Activated naive CD4-positive, alpha-beta T cell (primary cell): ENCODE measurements around the gene NPW.
A peak's percentile ranks its signal among the peaks of the same experiment; 100 is the strongest.
"Not testable (repeated sequence)": the region's sequence is repeated elsewhere in the genome, so short reads cannot be mapped to it uniquely, and the experiment has no call there.

Source experiments
- DNase-seq, 4 experiments: peaks; one replicate each; lab custom pipeline; 2025; lab: John Stamatoyannopoulos, UW

The NPW gene

DNA sequence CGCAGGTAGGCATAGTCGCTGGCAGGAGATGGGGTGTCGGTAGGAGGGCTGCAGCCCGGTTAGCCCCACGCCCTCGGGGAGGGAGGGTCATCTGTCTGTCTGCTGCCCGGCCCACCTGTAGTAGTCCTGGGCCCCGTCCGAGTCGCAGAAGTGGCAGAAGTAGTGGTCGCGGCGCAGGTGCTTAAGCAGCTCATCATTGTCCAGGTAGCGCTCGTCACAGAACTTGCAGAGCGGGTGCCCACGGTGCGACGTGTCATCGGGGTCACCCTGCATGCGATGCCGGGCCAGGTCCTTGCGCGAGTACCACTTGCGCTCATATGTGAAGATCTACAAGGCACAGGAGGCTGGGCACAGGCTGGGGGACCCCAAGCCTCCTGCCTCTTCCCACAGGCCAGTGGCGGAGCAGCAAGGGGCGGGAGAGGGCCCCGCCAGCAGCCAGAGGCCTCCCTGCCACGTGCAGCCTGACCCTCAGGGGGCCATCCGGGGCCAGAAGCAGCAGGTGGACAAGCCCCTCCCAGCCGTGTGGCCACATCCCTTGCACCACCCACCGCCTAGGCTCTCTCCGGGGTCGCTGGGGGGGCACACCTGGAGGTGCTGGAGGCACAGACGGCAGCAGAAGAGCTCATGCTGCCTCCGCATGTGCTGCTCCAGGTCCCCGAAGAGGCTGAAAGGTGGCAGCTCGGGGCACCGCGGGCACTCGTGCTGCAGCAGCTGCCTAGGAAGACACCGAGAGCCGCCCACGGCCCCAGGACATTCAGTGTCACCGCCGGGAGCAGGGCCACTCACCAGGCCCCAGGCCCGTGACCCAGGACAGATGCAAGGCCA is 17.0 kb upstream of the NPW start:
- no peak for DNase-seq

DNA sequence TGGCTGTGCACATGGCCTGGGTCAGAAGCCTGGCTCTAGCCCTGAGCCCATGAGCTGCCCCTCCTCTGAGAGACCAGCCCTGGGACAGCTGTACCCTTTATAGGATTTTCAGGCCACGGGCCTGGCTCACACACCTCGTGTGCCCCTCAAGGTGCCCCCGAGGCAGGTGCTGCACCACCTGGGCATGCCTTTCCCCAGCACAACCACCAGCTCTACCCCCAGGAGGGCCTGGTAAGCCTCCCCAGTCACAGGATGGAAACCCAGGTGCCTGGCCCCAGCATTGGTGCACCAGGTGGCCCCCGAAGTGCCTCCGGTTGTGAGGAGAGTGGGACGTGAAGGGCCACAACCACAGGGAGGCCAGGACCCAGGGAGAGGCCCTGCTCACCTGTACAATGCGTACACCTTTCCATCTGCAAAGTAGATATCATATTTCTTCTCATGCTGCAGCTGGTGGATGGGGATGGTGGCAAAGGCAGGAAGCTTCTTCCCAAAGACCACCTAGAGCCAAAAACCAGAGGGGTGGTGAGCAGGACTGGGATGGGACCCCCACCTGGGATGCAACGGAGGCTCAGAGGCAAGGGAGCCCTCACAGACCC is 16.3 kb upstream of the NPW start:
- DNase-seq = no peak

DNA sequence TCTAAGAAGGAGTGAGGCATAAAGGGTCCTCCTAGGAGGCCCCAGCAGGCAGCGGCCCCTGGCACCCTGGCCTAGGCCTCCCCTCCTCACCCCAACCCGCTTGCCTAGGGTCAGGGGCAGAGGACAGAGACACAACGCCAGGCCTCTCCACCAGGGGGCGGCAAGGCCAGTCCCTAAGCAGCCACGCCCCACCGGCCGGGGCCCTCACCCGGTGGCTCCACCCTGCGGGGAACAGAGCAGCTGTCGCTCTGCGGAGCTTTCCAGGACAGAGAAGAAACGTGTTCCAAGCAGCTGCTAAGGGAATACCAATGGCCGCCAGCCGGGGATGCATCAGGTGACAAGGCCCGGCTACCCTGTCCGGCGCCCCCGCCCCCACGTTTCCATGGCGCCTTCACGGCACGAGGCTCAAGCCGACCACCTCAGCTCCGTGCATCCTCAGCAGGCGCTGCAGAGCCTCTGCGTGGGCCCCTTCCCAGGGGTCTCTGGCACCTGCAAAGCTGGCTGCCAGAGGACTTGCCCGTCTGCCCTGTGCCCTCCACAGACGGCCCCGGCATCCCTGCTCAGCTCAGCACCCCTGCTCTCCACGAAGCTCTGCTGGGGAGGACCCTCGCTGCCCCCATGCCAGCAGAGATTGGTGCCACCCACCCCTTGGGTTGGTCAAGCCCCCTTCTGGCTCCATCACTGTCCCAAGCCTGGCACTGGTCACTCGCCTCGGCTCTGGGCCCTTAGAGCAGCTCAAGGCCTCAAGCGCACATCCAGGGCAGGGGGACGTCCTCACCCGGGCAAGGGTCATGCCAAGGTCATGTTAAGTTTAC is 15.6 kb upstream of the NPW start:
- DNase-seq = peak; percentile 59 to 87 (median 74)

DNA sequence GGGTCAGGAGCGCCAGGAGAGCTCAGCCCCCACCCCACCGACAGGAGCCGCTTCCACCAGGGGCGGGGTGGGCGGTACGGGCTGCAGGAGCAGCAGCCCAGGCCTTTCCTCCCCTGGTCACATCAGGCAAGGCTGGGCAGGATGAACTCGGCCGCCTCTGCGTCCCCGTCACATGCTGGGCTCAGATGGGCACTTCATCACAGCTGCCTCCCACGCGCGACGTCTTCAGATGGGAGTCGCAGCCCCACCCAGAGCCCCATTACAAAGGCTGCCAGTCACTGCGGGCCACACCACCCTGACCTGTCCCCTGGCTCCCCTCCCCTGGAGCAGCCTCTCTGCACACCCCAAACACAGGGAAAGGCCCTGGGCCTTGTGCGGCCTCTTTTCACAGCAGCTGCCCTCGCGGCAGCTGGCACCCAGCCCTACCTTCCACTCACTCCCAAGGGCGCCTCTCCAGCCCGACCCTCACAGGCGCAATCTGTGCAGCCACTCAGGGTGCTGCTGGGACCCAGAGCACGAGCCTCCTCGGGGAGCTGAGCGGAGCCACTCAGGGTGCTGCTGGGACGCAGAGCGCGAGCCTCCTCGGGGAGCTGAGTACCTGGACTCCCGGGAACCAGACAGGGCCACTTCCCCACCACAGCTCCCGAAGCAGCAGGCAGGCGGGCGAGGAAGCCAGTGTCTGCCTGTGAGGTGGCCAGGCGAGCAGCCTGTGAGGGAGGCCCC is 14.6 kb upstream of the NPW start:
- no peak for DNase-seq

DNA sequence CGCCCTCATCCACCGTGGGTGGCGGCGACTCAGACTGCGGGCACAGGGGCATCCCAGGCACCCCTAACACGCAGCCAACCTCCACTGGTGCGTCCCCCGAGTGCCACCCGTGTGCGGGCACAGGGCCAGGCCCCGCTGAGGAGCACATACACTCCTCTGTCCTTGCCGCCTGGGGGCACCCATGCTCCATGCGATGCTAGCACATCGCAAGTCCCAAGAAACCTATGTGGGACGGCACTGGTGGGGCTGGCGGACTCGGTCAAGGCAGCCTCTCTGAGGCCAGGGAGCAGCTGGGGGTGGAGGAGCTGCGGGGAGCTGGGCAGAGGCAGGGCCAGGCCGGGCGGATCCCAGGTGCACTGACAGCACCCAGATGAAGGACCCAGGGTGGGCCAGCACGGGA is 13.9 kb upstream of the NPW start:
- DNase-seq = no peak

DNA sequence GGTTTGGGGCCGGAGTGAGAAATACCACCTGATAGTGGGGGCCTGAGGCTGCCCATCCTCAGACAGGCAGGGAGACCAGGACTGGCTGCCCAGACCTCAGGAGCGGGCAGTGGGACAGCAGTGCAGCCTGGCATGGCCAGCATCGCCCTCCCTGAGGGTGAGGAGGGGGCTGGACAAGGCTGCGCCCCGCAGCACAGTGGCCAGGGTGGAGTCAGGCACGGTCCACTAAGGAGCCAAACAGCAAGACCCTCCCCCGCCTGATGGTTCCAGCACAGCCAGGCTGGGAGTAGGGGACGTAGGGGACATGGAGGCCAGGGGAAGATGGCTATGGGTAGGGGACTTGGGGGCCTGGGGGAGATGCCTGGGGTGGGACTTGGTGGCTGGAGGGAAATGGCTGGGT is 13.3 kb upstream of the NPW start:
- no peak for DNase-seq

DNA sequence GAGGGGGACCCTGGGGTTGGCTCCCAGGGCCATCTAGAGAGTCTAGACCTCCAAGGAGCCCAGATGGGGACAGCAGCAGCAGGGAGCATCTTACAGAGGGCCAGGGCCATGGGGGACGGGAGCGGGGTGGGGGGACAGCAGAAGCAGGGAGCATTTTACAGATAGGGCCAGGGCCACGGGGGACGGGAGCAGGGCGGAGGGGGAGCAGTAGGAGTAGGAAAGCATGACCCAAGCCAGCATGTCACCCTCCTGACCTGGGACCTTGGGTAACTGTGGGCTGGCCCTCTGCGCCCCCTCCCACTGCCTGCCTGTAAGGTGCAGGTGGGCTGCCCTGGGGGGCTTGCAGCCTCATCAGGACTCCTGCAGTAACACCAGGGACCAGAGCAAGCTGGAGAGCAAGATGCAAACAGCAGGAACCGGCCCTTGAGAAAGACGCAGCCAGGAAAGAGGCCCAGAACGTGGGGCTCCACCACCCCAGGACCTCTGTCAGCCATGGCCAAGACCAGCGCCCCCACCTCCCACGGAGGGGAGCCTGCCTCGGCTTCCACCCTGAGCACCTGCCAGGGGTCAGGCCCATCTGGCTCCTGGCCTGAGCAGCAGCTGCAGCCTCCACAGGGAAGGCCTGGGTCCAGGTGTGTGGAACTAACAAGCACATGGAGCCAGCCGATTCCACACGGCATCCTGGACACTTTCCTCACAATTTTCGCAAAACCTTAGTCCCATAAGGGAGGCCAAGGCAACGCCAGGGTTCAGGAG is 12.3 kb upstream of the NPW start:
- no peak for DNase-seq

DNA sequence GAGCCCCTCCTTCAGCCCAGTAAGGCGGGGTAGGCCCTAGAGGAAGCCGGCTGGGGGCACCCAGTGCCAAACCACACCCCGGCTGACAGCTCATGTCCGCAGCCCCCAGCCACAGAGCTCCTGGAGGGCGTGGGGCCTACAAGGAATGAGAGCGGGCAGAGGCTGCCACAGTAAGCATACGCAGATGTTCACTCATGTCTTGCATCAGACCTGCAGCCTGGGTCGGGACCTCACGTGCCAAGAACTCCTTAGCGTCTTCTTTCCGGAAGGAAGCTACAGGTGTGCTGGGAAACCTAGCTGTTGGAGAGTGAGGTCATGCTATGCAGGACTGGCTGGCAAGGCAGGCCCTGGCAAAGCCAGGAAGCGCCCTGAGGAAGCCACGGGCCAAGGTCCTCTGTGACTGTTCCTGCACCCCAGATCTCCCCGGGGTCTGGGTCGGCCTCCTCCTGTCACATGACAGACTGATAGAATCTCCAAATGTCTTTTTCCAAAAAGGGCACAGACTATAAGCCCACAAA is 11.5 kb upstream of the NPW start:
- no peak for DNase-seq

DNA sequence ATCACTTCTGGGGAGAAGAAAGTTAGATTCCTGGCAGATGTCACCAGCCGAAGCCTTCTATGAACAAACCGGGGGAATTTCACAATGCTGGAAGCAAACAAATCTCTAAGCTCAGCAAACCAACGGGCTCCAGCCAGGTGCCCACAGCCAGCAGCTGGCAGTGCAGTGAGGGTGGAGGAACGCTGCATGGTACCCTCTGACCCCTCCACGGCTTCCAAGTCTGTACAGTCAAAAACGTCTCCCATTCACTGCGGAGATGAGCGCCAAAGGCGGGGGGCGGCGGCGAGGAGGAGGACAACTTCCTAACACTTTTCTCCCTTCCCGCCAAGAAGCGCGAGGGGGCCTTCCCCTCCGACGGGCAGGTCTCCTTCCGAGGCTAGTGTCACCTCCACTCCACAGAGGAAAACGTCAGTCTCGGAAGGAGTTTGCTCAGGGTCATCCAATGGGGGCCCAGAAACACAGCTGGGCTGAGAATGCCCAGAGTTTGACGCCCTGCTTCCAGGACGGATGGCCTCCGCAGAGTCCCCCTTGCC is 10.9 kb upstream of the NPW start:
- no peak for DNase-seq

DNA sequence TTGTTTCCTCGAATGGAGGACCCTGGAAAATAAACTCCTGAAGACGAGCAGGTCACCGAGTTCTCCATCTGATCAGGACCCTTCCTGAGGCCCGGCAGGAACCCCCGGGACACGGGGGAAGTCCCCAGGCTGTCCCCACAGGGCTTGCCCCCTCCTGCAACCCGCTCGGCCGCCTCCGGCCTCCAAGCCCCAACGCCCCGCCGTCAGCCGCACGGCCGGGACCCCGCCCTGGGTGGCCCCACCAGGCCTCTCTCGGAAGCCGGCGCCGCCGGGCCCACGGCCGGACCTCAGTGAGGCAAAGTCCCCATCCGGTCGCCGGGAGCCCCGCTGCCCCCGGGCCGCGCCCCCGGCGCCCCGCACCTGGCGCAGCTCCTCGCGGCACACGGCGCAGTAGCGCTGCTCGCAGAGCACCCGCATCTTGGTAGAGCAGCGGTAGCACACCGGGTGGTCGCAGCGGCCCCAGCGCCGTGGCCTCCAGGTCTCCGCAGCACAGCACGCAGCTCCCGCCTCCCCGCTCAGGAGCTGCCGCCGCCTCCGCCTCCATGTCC is 10.3 kb upstream of the NPW start:
- no peak for DNase-seq

DNA sequence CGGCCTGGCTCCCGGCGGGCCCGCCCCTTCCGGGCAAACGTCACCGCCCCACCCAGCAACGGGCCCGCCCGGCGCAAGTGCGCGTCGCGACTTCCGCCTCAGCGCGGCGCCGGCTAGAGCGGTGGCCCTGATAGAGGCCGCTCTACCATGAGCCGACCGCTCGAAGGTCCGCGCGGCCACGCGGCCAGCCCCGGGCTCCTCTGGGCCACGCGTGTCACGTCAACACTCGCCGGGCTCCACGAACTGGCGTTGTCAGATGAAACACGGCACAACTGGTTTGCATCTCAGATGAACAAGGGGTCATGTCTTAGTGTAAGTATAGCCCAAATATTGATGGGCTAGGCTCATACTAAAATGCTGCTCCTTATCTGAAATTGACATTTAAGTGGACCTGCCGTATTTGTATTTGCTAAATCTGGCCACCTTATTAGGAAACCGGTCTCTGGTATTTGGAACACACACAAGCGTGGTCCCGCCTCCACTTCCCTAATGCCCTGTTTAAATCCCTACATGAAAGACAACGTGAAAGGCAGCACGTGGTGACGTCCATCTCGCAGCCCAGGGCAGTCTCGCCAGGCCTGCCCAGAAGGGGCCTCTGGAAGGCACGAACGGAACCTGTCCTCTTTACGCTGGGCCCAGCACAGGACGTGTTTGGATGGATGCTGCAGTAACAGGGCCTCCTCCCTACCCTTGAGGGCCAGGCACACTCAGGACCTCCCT is 9.6 kb upstream of the NPW start, which contains the start of gene ZNF598:
Gene ZNF598 (minus strand): TSS at position 31 of the 720 bp plus-strand sequence.
- DNase-seq = peak; percentile 34 to 78 (median 54)

DNA sequence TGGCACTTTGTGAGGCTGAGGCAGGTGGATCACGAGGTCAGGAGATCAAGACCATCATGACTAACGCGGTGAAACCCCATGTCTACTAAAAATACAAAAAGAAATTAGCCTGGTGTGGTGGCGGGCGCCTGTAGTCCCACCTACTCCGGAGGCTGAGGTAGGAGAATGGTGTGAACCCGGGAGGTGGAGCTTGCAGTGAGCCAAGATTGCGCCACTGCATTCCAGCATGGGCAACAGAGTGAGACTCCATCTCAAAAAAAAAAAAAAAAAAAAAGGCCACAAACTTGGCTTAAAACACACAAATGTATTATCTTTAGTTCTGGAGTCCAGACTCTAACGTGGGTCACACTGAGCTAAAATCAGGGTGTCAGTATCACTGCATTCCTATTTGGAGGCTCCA is 7.9 kb upstream of the NPW start:
- DNase-seq = not testable (repeated sequence)

DNA sequence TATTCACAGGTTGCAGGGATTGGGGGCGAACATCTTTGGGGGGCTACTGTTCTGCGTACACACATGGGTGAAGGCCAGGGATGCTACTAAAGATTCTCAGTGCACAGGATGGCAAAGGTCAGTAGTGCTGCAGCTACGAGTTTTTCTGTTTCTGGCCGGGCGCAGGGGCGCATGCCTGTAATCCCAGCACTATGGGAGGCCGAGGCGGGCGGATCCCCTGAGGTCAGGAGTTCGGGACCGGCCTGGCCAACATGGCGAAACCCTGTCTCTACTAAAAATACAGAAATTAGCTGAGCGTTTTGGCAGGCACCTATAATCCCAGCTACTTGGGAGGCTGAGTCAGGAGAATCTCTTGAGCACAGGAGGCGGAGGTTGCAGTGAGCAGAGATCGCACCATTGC is 6.1 kb upstream of the NPW start:
- DNase-seq = no peak

DNA sequence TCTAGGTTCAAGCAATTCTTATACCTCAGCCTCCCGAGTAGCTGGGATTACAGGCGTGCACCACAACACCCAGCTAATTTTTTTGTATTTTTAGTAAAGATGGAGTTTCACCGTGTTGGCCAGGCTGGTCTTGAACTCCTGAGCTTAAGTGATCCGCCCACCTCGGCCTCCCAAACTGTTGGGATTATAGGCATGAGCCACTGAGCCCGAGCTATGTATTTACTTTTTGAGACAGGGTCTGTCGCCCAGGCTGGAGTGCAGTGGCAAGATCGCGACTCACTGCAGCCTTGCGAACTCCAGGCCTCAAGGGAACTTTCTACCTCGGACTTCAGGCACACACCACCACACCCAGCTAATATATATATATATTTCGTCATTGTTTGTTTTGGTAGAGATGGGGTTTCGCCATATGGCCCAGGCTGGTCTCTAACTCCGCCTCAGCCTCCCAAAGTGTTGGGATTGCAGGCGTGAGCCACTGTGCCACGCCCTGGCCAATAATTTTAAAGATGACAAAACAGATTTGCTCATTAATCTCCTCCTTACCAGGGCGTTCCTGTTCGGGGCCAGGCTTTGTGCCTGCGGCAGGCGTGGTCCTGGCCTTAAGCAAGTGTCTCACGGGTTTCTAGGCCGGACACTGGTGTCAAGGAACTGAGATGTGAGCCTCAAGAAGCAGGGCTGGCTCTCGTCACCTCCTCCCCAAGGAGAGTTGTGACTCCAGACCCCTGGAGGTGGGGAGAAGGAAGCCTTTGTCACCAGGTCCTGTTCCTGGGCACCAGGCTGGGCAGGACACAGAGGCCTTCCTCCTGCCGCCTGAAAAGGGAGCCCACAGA is 4.3 kb upstream of the NPW start:
- DNase-seq = no peak

DNA sequence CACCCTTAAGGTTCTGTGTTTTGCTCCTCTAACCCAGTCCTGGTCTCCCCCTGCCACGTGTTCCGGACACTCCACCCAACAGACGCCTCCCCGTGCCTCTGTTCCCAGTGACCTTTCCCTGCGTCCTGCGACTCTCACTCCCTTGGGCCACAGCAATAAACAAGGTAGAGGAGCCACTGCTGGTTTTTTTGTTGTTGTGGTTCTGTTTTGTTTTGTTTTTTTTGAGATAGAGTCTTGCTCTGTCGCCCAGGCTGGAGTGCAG is 3.7 kb upstream of the NPW start:
- DNase-seq = no peak

DNA sequence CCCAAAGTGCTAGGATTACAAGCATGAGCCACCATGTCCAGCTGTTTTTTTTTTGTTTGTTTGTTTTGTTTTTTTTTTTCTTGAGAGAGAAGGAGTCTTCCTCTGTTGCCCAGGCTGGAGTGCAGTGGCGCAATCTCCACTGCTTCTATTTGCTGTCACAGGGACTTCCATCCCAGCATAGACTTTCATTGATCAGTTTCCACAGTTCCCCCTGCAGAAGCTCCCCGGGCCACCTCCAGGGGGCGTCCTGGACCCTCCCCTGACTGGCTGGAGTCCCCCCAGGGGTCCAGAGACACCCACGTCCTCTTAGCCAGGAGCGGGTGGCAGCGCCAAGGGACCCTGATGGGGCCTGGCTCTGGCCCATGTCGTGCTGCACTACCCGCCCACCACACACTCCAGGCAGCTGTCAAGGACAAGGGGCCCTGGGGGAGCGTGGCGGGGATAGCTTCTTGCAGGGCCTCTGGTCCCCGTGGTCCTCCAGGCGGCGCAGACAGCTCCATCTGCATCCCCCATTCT is 3.1 kb upstream of the NPW start:
- DNase-seq = no peak

DNA sequence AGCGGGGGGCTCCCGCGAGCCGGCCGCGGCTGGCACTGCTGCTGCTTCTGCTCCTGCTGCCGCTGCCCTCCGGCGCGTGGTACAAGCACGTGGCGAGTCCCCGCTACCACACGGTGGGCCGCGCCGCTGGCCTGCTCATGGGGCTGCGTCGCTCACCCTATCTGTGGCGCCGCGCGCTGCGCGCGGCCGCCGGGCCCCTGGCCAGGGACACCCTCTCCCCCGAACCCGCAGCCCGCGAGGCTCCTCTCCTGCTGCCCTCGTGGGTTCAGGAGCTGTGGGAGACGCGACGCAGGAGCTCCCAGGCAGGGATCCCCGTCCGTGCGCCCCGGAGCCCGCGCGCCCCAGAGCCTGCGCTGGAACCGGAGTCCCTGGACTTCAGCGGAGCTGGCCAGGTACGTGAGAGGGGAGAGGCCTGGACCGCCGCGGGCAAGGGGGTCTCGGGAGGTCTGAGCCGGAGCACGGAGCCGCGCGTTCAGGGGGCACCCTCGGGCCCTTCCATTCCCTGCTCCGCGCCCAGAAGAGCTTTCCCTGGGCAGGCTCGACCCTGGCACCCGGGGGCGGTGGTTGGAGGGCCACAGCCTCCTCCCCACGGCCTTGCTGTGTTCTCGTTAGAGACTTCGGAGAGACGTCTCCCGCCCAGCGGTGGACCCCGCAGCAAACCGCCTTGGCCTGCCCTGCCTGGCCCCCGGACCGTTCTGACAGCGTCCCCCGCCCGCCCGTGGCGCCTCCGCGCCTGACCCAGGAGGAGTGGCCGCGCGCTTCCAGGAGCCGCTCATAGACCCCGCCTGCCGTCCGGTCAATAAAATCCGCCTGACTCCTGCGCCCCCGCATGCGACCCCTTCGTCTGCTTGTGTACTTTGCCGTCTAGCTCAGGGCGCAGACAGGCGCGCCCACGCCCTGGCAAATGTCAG is 591 bp downstream of the NPW start:
- DNase-seq = no peak

DNA sequence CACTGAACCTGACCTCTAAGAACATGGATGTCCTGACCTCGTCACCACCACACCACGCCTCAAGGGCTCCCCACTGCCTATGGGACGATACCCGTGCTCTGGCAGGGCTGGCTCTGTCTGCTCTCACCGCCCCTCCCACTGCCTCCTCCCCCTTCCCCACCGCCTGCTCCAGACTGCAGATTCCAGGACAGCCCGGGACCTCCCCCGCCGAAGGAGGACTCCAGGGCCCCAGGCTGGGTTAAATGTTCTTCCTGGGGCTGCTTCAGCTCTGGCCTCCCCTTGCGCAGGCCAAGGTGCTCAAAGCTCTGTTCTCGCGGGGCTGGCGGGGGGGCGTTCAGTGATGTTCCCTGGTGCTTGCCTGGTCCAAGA is 3.1 kb downstream of the NPW start:
- DNase-seq = no peak
